ENCODE results near the gene LZTFL1.

Gene LZTFL1

GRCh38 chr3:45807681-45808540, 34.0 kb downstream of the LZTFL1 start:
- no peak for DNase-seq (ENCODE audit: low read depth)

- DNase-seq (ENCODE audit: low read depth): no peak
Observed at GRCh38 chr3:45807133-45807532, 34.8 kb downstream of the LZTFL1 start.

GRCh38 chr3:45806072-45806471, 35.8 kb downstream of the LZTFL1 start:
- DNase-seq (ENCODE audit: low read depth): no peak

GRCh38 chr3:45803252-45803935, 38.5 kb downstream of the LZTFL1 start:
- DNase-seq (ENCODE audit: low read depth): no peak

GRCh38 chr3:45802146-45802545, 39.8 kb downstream of the LZTFL1 start:
- DNase-seq (ENCODE audit: low read depth): no peak

GRCh38 chr3:45800611-45801010, 41.3 kb downstream of the LZTFL1 start:
- no peak for DNase-seq (ENCODE audit: low read depth)

GRCh38 chr3:45799586-45799985, 42.3 kb downstream of the LZTFL1 start:
- no peak for DNase-seq (ENCODE audit: low read depth)

GRCh38 chr3:45798034-45798433, 43.9 kb downstream of the LZTFL1 start:
- DNase-seq (ENCODE audit: low read depth): no peak

GRCh38 chr3:45796902-45797637, 44.8 kb downstream of the LZTFL1 start:
- DNase-seq (ENCODE audit: low read depth): no peak

GRCh38 chr3:45795882-45796765, 45.8 kb downstream of the LZTFL1 start, which contains the start of gene SLC6A20:
Gene SLC6A20 (minus strand): TSS chr3:45796536. CDS start chr3:45796419, 117 bp downstream.
- DNase-seq (ENCODE audit: low read depth): no peak

- no peak for DNase-seq (ENCODE audit: low read depth)
Observed at GRCh38 chr3:45795509-45795881, 46.4 kb downstream of the LZTFL1 start.

- no peak for DNase-seq (ENCODE audit: low read depth)
Observed at GRCh38 chr3:45794660-45795059, 47.3 kb downstream of the LZTFL1 start.

- no peak for DNase-seq (ENCODE audit: low read depth)
Observed at GRCh38 chr3:45794177-45794560, 47.8 kb downstream of the LZTFL1 start.

GRCh38 chr3:45793482-45794176, 48.3 kb downstream of the LZTFL1 start:
- DNase-seq (ENCODE audit: low read depth): no peak

GRCh38 chr3:45792516-45793172, 49.3 kb downstream of the LZTFL1 start:
- no peak for DNase-seq (ENCODE audit: low read depth)

GRCh38 chr3:45792036-45792435, 49.9 kb downstream of the LZTFL1 start:
- DNase-seq (ENCODE audit: low read depth): no peak

GRCh38 chr3:45790596-45790995, 51.3 kb downstream of the LZTFL1 start:
- no peak for DNase-seq (ENCODE audit: low read depth)

- DNase-seq (ENCODE audit: low read depth): no peak
Observed at GRCh38 chr3:45789235-45789812, 52.6 kb downstream of the LZTFL1 start.

- no peak for DNase-seq (ENCODE audit: low read depth)
Observed at GRCh38 chr3:45787551-45787950, 54.4 kb downstream of the LZTFL1 start.
